Measurements from ENCODE around the gene TEAD1. TPM values are rescaled to one million over a fixed set of nuclear protein-coding genes. Genes with fewer than 3 reads are reported as not detected.

TEAD1 gene
- total RNA-seq, 2 donors from 2014 or later: 76.4 to 94.4 TPM

GRCh38 chr11:12693479-12694182, 19.4 kb downstream of the TEAD1 start:
- WGBS, 2 experiments (ENCODE audit: insufficient coverage in 1 of 2, insufficient read length in 1 of 2): 63 to 70% methylated on average over 6 to 13 of the region's 13 CpGs
- no peaks in the 10 kb centered on the region for H3K36me3 Mint-ChIP-seq (ENCODE audit: low read depth)

DNA sequence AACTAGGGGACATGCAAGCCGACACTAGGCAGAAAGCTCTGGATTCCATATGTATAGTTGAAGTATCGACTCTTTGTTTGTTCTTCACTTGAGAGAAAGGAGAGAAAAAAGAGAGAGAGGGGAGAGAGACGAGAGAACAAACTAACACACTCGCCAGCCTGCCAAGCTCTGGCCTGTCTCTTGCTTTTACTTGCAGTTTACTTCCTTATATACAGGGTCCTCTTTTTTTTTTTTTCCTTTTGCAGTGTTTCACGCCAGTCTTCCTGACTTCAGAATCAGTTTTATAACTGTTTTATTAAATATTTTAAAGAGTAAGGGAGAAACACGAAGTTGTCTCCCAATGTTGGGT, 19.9 kb downstream of the TEAD1 start:
- Mint-ChIP-seq H3K4me3 (no peak overlapping the region), H3K27me3 (ENCODE audit: insufficient read depth) (no peaks in the 10 kb centered on the region), H3K36me3 (ENCODE audit: low read depth) (no peaks in the 10 kb centered on the region), H3K27ac (peak overlapping the region; percentile 74), H3K4me1 (peaks cover 59% of the 10 kb centered on the region), H3K9me3 (no peaks in the 10 kb centered on the region)
- peaks cover 34% of the 10 kb centered on the region for H3K4me1 ChIP-seq (ENCODE audit: control insufficient read depth, insufficient read depth, low read length)
- H3K9me3 ChIP-seq (ENCODE audit: control insufficient read depth, low read length): no peaks in the 10 kb centered on the region
- H3K36me3 ChIP-seq (ENCODE audit: control insufficient read depth, insufficient read depth, low read length): no peaks in the 10 kb centered on the region
- 40 to 67% methylated on average over 1 to 5 of the region's 6 CpGs for WGBS, 2 experiments (ENCODE audit: insufficient coverage in 1 of 2, insufficient read length in 1 of 2)
- no peaks in the 10 kb centered on the region for H3K27me3 ChIP-seq (ENCODE audit: control insufficient read depth, insufficient read depth, low read length, poor library complexity, severe bottlenecking)
- peak overlapping the region; percentile 33 for H3K9ac ChIP-seq (ENCODE audit: extremely low read depth, low read length, poor library complexity, severe bottlenecking)
- H3K27ac ChIP-seq (ENCODE audit: low read depth, low read length): peak overlapping the region; percentile 93
- no peak overlapping the region for H3K4me3 ChIP-seq (ENCODE audit: low read length)
- TF ChIP-seq, protein P1, sequence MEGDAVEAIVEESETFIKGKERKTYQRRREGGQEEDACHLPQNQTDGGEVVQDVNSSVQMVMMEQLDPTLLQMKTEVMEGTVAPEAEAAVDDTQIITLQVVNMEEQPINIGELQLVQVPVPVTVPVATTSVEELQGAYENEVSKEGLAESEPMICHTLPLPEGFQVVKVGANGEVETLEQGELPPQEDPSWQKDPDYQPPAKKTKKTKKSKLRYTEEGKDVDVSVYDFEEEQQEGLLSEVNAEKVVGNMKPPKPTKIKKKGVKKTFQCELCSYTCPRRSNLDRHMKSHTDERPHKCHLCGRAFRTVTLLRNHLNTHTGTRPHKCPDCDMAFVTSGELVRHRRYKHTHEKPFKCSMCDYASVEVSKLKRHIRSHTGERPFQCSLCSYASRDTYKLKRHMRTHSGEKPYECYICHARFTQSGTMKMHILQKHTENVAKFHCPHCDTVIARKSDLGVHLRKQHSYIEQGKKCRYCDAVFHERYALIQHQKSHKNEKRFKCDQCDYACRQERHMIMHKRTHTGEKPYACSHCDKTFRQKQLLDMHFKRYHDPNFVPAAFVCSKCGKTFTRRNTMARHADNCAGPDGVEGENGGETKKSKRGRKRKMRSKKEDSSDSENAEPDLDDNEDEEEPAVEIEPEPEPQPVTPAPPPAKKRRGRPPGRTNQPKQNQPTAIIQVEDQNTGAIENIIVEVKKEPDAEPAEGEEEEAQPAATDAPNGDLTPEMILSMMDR (conservative IDR thresholded peaks at IDR 0.05): no peak
- no peak for DNase-seq

More at GRCh38 chr11:12693479-12694182, 19.4 kb downstream of the TEAD1 start:
- Histone ChIP-seq H3K36me3 (ENCODE audit: control insufficient read depth, insufficient read depth, low read length) (no peaks in the 10 kb centered on the region), H3K9ac (ENCODE audit: extremely low read depth, low read length, poor library complexity, severe bottlenecking) (peak overlapping the region; percentile 33), H3K9me3 (ENCODE audit: control insufficient read depth, low read length) (no peaks in the 10 kb centered on the region), H3K27me3 (ENCODE audit: control insufficient read depth, insufficient read depth, low read length, poor library complexity, severe bottlenecking) (no peaks in the 10 kb centered on the region), H3K27ac (ENCODE audit: low read depth, low read length) (peak overlapping the region; percentile 93), H3K4me3 (ENCODE audit: low read length) (no peak overlapping the region), H3K4me1 (ENCODE audit: control insufficient read depth, insufficient read depth, low read length) (peaks cover 34% of the 10 kb centered on the region)
- Mint-ChIP-seq H3K27ac (peak overlapping the region; percentile 74), H3K9me3 (no peaks in the 10 kb centered on the region), H3K27me3 (ENCODE audit: insufficient read depth) (no peaks in the 10 kb centered on the region), H3K4me3 (no peak overlapping the region), H3K4me1 (peaks cover 64% of the 10 kb centered on the region)
- TF ChIP-seq, protein P1 (conservative IDR thresholded peaks at IDR 0.05): no peak
- peak; percentile 62 for DNase-seq

- H3K27ac Mint-ChIP-seq: peak overlapping the region; percentile 31
- no peaks in the 10 kb centered on the region for H3K36me3 Mint-ChIP-seq (ENCODE audit: low read depth)
- Histone ChIP-seq H3K4me3 (ENCODE audit: low read length) (no peak overlapping the region), H3K36me3 (ENCODE audit: control insufficient read depth, insufficient read depth, low read length) (peaks cover 9% of the 10 kb centered on the region), H3K9me3 (ENCODE audit: control insufficient read depth, low read length) (no peaks in the 10 kb centered on the region), H3K4me1 (ENCODE audit: control insufficient read depth, insufficient read depth, low read length) (peaks cover 34% of the 10 kb centered on the region), H3K27ac (ENCODE audit: low read depth, low read length) (peak overlapping the region; percentile 93), H3K9ac (ENCODE audit: extremely low read depth, low read length, poor library complexity, severe bottlenecking) (no peak overlapping the region), H3K27me3 (ENCODE audit: control insufficient read depth, insufficient read depth, low read length, poor library complexity, severe bottlenecking) (no peaks in the 10 kb centered on the region)
- H3K4me3 Mint-ChIP-seq: no peak overlapping the region
- no peaks in the 10 kb centered on the region for H3K9me3 Mint-ChIP-seq
- H3K4me1 Mint-ChIP-seq: peaks cover 56% of the 10 kb centered on the region
- TF ChIP-seq, protein P1 (conservative IDR thresholded peaks at IDR 0.05): no peak
- no peaks in the 10 kb centered on the region for H3K27me3 Mint-ChIP-seq (ENCODE audit: insufficient read depth)
- 83% methylated on average over 2 of the region's 2 CpGs; no CpG with 5 or more reads in 1 of the 2 experiments for WGBS, 2 experiments (ENCODE audit: insufficient coverage in 1 of 2, insufficient read length in 1 of 2)
- peak; percentile 3 for DNase-seq
Measured at GRCh38 chr11:12695221-12695794, 21.1 kb downstream of the TEAD1 start.
